ENCODE results near the gene BTG4.

Gene BTG4

GRCh38 chr11:111512296-111513239, at the start of gene BTG4:
Gene BTG4, minus strand, starts transcription at chr11:111512386. Its CDS starts 13,610 bp downstream, at chr11:111498776.
- TF ChIP-seq POLR2A (IDR thresholded peaks at IDR 0.05; ENCODE audit: low read length) = no peak
- TF ChIP-seq GATA1 (IDR thresholded peaks at IDR 0.05; ENCODE audit: low read depth, low read length) = no peak
- peak in 1 of 2 experiments; percentile 7 for DNase-seq

- TF ChIP-seq GATA1 (IDR thresholded peaks at IDR 0.05; ENCODE audit: low read depth, low read length) (no peak), POLR2A (IDR thresholded peaks at IDR 0.05; ENCODE audit: low read length) (no peak)
- DNase-seq = no peak
Observed at GRCh38 chr11:111561791-111562325, 49.7 kb upstream of the BTG4 start.

- no peak for DNase-seq
- no peak for TF ChIP-seq GATA1 (IDR thresholded peaks at IDR 0.05; ENCODE audit: low read depth, low read length)
- no peak for TF ChIP-seq POLR2A (IDR thresholded peaks at IDR 0.05; ENCODE audit: low read length)
Observed at GRCh38 chr11:111561306-111561705, 49.1 kb upstream of the BTG4 start.

DNA sequence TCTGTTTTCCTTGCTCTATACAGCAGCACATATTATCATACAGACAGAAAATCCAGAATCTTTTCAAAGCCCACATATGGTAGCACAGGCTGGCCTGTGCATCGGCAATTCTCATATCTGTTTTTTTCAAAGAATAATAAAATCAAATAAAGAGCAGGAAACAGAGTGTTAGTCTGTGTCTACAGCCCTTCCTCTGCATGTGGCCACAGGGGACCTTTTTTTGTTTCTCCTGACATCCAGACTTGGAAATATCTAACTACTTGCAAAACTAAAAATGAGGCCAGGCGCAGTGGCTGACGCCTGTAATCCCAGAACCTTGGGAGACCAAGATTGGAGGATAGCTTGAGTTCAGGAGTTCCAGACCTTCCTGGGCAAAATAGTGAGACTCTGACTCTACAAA, 48.6 kb upstream of the BTG4 start:
- TF ChIP-seq POLR2A (IDR thresholded peaks at IDR 0.05; ENCODE audit: low read length) (no peak), GATA1 (IDR thresholded peaks at IDR 0.05; ENCODE audit: low read depth, low read length) (no peak)
- DNase-seq = no peak

DNA sequence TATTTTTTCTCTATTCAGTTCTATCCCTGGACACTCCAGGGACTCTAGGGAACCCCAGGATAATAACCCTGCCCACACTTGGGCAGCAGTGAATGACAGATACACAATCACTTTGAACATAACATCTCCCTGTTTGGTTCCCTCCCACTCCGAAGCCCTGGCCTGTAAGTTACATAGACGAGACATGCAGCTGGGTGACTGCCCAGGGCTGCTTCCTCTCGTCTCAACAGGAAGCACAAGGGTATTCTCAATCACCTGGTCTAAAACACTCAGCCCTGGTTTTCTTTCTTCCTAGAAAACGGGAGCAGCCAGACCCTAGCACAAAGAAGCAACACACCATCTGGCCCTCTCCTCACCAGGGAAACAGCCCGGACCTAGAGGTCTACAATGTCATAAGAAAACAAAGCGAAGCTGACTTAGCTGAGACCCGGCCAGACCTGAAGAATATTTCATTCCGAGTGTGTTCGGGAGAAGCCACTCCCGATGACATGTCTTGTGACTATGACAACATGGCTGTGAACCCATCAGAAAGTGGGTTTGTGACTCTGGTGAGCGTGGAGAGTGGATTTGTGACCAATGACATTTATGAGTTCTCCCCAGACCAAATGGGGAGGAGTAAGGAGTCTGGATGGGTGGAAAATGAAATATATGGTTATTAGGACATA, 47.7 kb upstream of the BTG4 start:
- DNase-seq = no peak
- TF ChIP-seq POLR2A (IDR thresholded peaks at IDR 0.05; ENCODE audit: low read length) (no peak), GATA1 (IDR thresholded peaks at IDR 0.05; ENCODE audit: low read depth, low read length) (no peak)

- no peak for DNase-seq
- no peak for TF ChIP-seq GATA1 (IDR thresholded peaks at IDR 0.05; ENCODE audit: low read depth, low read length)
- TF ChIP-seq POLR2A (IDR thresholded peaks at IDR 0.05; ENCODE audit: low read length) = no peak
Observed at GRCh38 chr11:111557425-111558111, 45.4 kb upstream of the BTG4 start.

DNA sequence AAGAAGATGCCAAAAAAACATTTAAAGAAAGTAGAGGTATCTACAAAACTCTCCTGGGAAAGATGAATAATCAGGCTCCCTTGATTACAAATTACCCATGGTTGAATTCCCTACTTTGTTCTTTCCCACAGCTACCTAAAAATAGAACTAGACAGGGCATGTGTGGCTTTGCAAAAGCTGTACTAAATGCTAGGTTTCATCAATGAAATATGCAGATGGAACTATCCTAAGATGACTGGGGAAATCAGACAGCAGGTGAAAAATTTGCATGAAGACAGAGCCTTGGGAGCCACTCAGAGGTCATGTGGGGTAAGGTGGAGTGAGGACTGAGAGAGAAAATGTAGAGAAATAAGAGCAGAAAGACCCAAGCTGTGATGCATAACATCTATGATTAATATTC, 43.1 kb upstream of the BTG4 start:
- TF ChIP-seq GATA1 (IDR thresholded peaks at IDR 0.05; ENCODE audit: low read depth, low read length) = no peak
- no peak for DNase-seq

DNA sequence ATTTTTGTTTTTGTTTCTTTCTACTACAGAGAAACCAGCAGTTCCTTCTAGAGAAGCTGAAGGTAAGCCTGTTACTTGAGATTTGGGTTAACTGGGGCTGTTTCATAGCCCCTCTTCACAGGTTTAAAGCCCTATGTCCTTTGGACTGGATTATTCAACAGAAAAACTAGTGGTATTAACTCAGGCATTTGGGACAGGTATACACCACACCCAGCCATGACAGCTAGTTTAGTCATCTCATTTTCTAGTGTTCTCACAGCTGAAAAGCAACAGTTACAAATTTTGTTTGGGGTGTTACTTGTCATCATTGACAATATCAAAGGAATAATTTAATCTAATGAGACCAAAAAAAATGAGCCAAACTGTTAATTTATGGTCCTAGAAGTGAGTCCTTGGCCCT, 42.3 kb upstream of the BTG4 start:
- TF ChIP-seq GATA1 (IDR thresholded peaks at IDR 0.05; ENCODE audit: low read depth, low read length) (no peak), POLR2A (IDR thresholded peaks at IDR 0.05; ENCODE audit: low read length) (no peak)
- no peak for DNase-seq

DNA sequence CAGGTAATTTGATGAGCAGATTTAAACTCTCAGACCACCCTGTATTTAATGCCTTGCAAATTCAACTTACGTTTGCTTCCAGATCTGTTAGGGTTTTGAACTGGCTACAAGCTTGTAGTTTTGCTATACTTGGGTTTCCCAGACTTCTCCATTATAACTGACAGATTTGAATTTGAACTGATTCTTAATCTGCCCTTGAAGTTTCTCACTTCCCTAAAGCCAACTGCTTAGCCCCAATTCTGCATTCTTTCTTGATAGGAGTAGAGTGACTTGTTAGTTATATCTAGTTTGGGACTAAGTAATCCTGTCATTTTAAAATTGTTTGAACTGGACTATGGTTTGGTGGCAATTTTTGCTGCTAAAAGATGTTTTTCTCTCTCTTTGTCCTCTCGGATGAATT, 38.1 kb upstream of the BTG4 start:
- no peak for DNase-seq
- TF ChIP-seq GATA1 (IDR thresholded peaks at IDR 0.05; ENCODE audit: low read depth, low read length) (no peak), POLR2A (IDR thresholded peaks at IDR 0.05; ENCODE audit: low read length) (no peak)

- TF ChIP-seq GATA1 (IDR thresholded peaks at IDR 0.05; ENCODE audit: low read depth, low read length) = no peak
- TF ChIP-seq POLR2A (IDR thresholded peaks at IDR 0.05; ENCODE audit: low read length) = no peak
- no peak for DNase-seq
Observed at GRCh38 chr11:111549869-111550203, 37.6 kb upstream of the BTG4 start.

DNA sequence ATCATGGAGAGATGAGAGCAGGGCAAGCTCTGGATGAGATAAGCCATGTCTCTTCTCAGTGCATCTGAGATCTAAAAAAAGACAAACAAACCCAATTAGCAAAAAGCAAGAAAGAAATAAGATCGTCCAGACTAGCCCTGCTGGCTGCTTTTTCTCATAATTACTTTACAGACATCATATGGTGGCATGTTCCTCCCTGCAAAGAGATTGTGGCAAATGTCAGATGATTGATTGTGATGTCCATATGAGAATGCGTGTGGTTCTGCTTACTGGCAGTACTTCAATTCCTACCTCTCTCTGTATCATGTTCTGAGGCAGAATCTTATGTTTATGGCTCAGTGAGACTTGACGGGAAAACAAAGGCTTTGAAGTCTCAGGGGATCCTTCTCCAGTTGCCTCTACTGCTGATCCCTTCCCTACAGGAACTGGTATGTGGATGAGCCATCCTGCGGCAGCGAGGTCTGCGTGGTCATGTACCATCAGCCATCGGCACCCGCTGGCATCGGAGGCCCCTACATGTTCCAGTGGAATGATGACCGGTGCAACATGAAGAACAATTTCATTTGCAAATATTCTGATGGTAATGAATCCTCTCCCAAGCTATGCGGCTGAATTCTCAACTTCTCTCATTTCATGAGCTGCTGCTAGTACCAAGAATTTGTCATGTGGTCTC, 37.1 kb upstream of the BTG4 start:
- no peak for DNase-seq
- TF ChIP-seq GATA1 (IDR thresholded peaks at IDR 0.05; ENCODE audit: low read depth, low read length) (no peak), POLR2A (IDR thresholded peaks at IDR 0.05; ENCODE audit: low read length) (no peak)

DNA sequence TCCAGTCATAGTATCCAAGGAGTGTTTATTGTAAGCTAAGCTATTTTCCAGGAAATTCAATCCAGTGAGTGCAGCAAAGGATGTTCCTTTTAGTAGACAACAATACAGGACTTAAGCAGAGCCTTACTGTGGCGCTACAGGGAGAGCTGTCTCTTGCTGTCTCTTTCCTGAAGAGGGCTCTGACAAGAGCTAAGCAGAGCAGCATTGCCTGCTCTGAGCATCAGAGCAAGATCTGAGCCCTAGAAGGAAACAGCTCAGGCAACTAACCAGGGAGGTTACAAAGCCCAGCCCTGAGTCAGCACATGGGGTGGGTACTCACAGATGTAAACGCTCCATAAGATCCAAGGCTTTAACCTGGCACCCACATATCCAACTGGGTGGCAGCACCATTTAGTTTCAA, 36.3 kb upstream of the BTG4 start:
- DNase-seq = no peak
- TF ChIP-seq POLR2A (IDR thresholded peaks at IDR 0.05; ENCODE audit: low read length) (no peak), GATA1 (IDR thresholded peaks at IDR 0.05; ENCODE audit: low read depth, low read length) (no peak)

- DNase-seq = peak in 1 of 2 experiments; percentile 17
- TF ChIP-seq POLR2A (IDR thresholded peaks at IDR 0.05; ENCODE audit: low read length) (no peak), GATA1 (IDR thresholded peaks at IDR 0.05; ENCODE audit: low read depth, low read length) (no peak)
Observed at GRCh38 chr11:111542606-111543275, 30.6 kb upstream of the BTG4 start.

Data from erythroblast (primary cell).